Kasumi-1 (cell line): ENCODE results near the gene GOLGA8N.
A peak's percentile ranks its signal among the peaks of the same experiment; 100 is the strongest.

Experiments used
- DNase-seq, 2 experiments: peaks; one replicate each; lab custom pipeline; 2025; lab: John Stamatoyannopoulos, UW

GOLGA8N gene

DNA sequence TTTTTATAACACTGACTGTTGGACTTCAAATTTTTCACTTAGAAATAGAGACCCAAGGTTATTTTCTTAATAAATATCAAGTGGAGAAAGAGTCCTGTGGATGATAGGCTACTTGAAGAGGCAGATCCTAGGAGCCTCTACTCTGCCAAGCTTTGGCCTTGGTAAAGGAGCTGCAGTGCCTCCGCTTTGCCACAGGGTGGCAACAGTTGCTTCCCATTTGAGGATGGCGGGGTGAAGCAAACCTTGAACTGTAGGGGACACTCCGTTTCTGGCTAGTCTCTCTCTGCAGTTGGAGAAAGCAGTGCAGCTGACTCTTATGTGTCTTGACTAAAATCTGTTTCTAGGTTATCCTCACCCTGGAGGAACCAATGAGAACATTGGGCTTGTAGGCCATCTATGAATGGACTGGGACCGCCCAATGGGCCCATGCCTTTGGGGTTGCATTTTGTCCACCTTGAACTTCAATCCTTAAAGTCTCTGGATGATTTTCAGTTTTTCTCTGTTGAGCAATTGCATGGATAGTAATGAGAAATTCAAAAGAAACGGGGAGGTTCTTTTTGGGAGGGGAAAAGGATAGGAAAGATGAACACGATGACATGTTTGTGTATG, 58.1 kb downstream of the GOLGA8N start:
- DNase-seq = peak; percentile 37 to 41

DNA sequence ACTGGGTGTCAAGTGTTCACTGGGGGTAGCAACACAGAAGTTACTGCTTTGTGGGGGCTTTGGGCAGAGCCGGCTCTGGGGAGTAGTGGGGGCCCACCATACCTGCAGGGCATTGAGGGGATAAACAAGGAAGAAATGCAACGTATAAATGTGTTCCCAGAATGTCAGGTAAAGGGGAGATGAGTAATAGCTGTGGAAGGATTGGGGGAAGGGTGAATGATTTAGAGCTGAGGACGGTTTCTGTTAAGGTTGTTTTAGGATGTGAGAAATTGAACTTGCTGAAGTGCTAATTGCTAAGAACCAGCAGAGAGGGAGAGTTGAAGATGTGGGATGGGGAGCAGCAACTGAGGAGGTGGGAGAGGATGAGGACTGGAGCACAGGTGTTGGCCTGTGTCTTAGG, 58.9 kb downstream of the GOLGA8N start:
- DNase-seq = no peak

DNA sequence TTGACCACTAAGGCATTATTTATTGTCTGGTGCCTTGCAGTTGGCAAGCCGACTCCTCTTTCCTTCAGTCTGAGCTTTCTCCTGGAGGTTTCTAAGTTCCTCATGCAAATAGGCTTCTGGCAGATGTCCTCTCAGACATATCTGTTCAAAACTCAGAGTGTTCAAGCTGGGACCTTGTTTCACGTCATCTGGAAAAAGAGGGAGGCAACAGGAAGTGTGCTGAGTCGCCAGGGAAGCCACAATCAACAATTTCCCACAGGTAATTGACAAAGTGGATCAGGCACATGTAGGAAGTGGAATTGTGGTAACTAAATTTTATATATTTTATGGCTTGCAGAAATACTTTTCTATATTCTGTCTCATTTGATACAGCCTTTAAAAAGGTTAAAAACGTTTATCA, 62.8 kb downstream of the GOLGA8N start:
- peak in 1 of 2 experiments; percentile 2 for DNase-seq

DNA sequence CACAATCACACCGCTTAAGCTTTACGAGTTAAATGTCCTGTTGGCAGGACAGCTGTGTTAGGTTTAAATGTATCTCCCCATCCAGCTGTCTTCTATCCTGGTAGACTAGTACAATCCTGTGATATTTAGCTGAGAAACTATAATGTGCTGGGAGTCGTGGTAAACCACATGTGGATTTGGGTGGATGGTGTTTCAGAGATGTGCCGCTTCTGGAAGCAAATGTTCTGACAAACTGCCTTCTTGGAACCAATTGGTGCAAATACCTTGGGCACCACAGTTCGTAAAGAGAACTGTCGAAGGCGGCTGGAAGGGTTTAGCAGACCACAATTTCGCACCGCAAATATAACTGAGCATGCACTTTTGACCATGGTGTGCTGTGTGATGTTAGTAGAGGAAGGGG, 63.2 kb downstream of the GOLGA8N start:
- DNase-seq = no peak
